ENCODE measurements around the gene TNN. TPM values are rescaled to one million over a fixed set of nuclear protein-coding genes. Genes with fewer than 3 reads are reported as not detected.

TNN gene
- total RNA-seq, 1 experiment from 2014 or later, result 0.11 TPM

DNA sequence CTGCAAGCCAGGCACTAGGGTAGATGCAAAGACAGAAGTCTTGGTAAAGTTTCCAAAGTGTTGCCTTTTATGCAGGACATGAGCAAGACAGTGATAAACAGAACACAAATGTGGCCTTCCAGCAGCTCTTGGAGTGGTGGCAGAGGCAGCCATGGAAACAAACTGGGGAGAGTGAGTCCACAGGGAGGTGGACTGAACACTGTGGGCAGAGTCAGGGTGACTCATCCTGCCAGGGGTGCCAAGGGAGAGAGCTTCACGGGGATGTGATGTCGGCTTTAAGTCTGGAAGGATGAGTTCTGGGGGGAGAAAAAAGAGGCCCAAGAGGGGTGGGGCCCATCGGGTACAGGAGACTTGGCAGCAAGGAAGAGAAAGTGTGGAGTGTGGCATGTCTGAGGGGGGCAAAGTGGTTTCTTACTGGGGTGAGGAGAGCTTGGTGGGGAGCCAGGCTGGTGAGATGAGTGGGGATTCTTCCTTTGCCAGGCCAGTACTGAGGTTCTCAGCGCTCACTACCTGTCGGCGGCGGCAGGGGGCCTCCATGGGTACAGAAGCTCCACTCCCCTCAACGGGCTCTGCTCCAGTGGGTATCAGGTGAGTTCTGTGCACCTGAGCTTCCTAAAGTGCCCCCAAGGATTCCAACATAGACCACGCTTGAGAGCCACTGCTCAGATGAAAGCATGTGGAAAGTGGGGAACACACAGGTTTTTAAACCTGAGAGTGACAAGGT is 83.1 kb downstream of the TNN start:
- Histone ChIP-seq H3K9ac (ENCODE audit: extremely low read depth, insufficient read length, low read length) (no peak overlapping the region), H3K56ac (ENCODE audit: insufficient read length, low read depth, low read length) (no peak overlapping the region), H3K4me2 (ENCODE audit: insufficient read depth, insufficient read length, low read length) (no peak overlapping the region), H2BK120ac (ENCODE audit: low read depth, low read length, poor library complexity, severe bottlenecking) (no peak overlapping the region), H3K9me3 (ENCODE audit: control insufficient read depth, low read depth, low read length) (no peaks in the 10 kb centered on the region), H3K4ac (ENCODE audit: low read depth, low read length) (no peak overlapping the region), H3K23ac (ENCODE audit: insufficient read length, low read depth, low read length) (no peak overlapping the region), H3K79me2 (ENCODE audit: insufficient read depth, low read length) (no peaks in the 10 kb centered on the region), H2AFZ (ENCODE audit: low read length) (no peak overlapping the region), H2BK15ac (ENCODE audit: low read depth, low read length) (no peak overlapping the region), H2BK5ac (ENCODE audit: insufficient read length, low read length) (no peak overlapping the region), H2BK20ac (ENCODE audit: low read depth, low read length, poor library complexity, severe bottlenecking) (no peak overlapping the region), H4K91ac (ENCODE audit: insufficient read length, low read depth, low read length) (no peak overlapping the region), H2BK12ac (ENCODE audit: insufficient read length, low read depth, low read length) (no peak overlapping the region), H4K8ac (replicated peaks; ENCODE audit: insufficient read length, low read depth, low read length) (no peak overlapping the region), H3K27ac (ENCODE audit: insufficient read length, low read depth, low read length) (no peak overlapping the region), H3K23me2 (ENCODE audit: insufficient read length, low read depth, low read length, poor library complexity, severe bottlenecking) (peaks cover 2% of the 10 kb centered on the region), H3K79me1 (ENCODE audit: insufficient read depth, low read depth, low read length, poor library complexity, severe bottlenecking) (no peaks in the 10 kb centered on the region), H2AK5ac (ENCODE audit: insufficient read length, low read length) (no peak overlapping the region), H3K4me1 (ENCODE audit: insufficient read depth, low read length) (no peaks in the 10 kb centered on the region), H3K18ac (ENCODE audit: insufficient read length, low read depth, low read length) (no peak overlapping the region), H4K5ac (ENCODE audit: insufficient read length, low read depth, low read length) (no peak overlapping the region), H3K27me3 (ENCODE audit: insufficient read depth, low read length) (no peaks in the 10 kb centered on the region; the same call in 1 of the 2 replicates), H4K20me1 (ENCODE audit: control insufficient read depth, insufficient read depth, insufficient read length) (no peaks in the 10 kb centered on the region), H3T11ph (ENCODE audit: low read length) (no peak overlapping the region), H3K14ac (ENCODE audit: insufficient read depth, low read length) (no peak overlapping the region)
- WGBS (ENCODE audit: extremely low coverage, insufficient read length, low lambda C conversion rate), result no CpG with 5 or more reads among the region's 9 CpGs
- Mint-ChIP-seq H3K4me1 (peaks cover 35 to 39% of the 10 kb centered on the region in 2 experiments), H3K36me3 (ENCODE audit: insufficient read depth in 1 of 3, low read depth in 3 of 3) (no peaks in the 10 kb centered on the region; a peak in 1 of 7 replicates), H3K9me3 (no peaks in the 10 kb centered on the region; a peak in 3 of 5 replicates), H3K27ac (no peak overlapping the region), H3K4me3 (no peak overlapping the region), H3K27me3 (ENCODE audit: low read depth) (peaks cover 42% of the 10 kb centered on the region)
- DNase-seq, result peak; percentile 42
- TF ChIP-seq, protein P1, sequence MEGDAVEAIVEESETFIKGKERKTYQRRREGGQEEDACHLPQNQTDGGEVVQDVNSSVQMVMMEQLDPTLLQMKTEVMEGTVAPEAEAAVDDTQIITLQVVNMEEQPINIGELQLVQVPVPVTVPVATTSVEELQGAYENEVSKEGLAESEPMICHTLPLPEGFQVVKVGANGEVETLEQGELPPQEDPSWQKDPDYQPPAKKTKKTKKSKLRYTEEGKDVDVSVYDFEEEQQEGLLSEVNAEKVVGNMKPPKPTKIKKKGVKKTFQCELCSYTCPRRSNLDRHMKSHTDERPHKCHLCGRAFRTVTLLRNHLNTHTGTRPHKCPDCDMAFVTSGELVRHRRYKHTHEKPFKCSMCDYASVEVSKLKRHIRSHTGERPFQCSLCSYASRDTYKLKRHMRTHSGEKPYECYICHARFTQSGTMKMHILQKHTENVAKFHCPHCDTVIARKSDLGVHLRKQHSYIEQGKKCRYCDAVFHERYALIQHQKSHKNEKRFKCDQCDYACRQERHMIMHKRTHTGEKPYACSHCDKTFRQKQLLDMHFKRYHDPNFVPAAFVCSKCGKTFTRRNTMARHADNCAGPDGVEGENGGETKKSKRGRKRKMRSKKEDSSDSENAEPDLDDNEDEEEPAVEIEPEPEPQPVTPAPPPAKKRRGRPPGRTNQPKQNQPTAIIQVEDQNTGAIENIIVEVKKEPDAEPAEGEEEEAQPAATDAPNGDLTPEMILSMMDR (conservative IDR thresholded peaks at IDR 0.05), result no peak
